Fibroblast of mammary gland (primary cell): ENCODE measurements around the gene RNASE13.

Experiments used
- DNase-seq: peaks from one replicate; pipeline ENCODE4 v3.0.0-alpha.2; 2010; ENCODE audit warnings: low read depth
- H3K4me3 ChIP-seq: 2 replicates; pipeline ENCODE4 v1.5.1; 2011; ENCODE audit warnings: low read depth, mild to moderate bottlenecking, low read length, moderate library complexity; ENCODE audit not compliant: control insufficient read depth
- CTCF ChIP-seq: conservative IDR thresholded peaks from 2 replicates; pipeline ENCODE4 v1.5.1; 2011; ENCODE audit warnings: low read depth, low read length, inconsistent platforms; ENCODE audit not compliant: control insufficient read depth, insufficient read depth

The RNASE13 gene

GRCh38 chr14:21040370-21040925 lies 5.8 kb upstream of the RNASE13 start:
- no peak for TF ChIP-seq CTCF
- no peak overlapping the region for H3K4me3 ChIP-seq
- no peak for DNase-seq

GRCh38 chr14:21039585-21040369 lies 5.2 kb upstream of the RNASE13 start:
- peak; percentile 65 for TF ChIP-seq CTCF
- no peak overlapping the region for H3K4me3 ChIP-seq
- DNase-seq = peak; percentile 73

- TF ChIP-seq CTCF = no peak
- no peak overlapping the region for H3K4me3 ChIP-seq
- peak; percentile 63 for DNase-seq
Measured at GRCh38 chr14:21038441-21039422, 4.1 kb upstream of the RNASE13 start.

- DNase-seq = no peak
- H3K4me3 ChIP-seq = no peak overlapping the region
- no peak for TF ChIP-seq CTCF
Measured at GRCh38 chr14:21037156-21037555, 2.5 kb upstream of the RNASE13 start.

GRCh38 chr14:21036751-21037150 lies 2.1 kb upstream of the RNASE13 start:
- DNase-seq = no peak
- no peak for TF ChIP-seq CTCF
- H3K4me3 ChIP-seq = no peak overlapping the region

GRCh38 chr14:21033133-21033698 lies 1.4 kb downstream of the RNASE13 start:
- H3K4me3 ChIP-seq = no peak overlapping the region
- no peak for DNase-seq
- no peak for TF ChIP-seq CTCF
